Endothelial cell of umbilical vein (primary cell): ENCODE data around the gene UGT1A5. TPM values are rescaled to one million over a fixed set of nuclear protein-coding genes. Genes with fewer than 3 reads are reported as not detected.

Experiments used
- BruUV-seq: library from RNA; stranded (reverse); fragments of 400-500 nt; replicated peaks from 2 replicates; lab custom pipeline; 2021; lab: Mats Ljungman, UMichigan
- CTCF ChIA-PET: fragments of 300-600, 350-600 bp; sonication (Branson Sonifier 250); formaldehyde crosslinking; loops from one replicate; lab custom pipeline; 2021; ENCODE audit warnings: antibody characterized with exemption, inconsistent platforms; lab: Charles Lee
- POLR2A ChIA-PET: fragments of 300-600, 350-600 bp; sonication (Branson Sonifier 250); formaldehyde crosslinking; loops from one replicate; lab custom pipeline; 2021; ENCODE audit warnings: antibody characterized with exemption, inconsistent platforms; lab: Charles Lee
- DNase-seq: peaks from one replicate; pipeline ENCODE4 v3.0.0-alpha.2; 2011; ENCODE audit warnings: low read depth, low spot score
- FAIRE-seq: peaks from 2 replicates; lab custom pipeline; 2011; peaks lifted over from hg19 to GRCh38; lab: Jason Lieb, UNC
- H2AFZ ChIP-seq: 2 replicates; pipeline ENCODE4 v1.6.0; 2012; ENCODE audit warnings: low read depth, low read length, control low read depth, inconsistent platforms
- H3K27ac ChIP-seq: 2 replicates; pipeline ENCODE4 v1.5.1; 2011; ENCODE audit warnings: low read depth, mild to moderate bottlenecking, control low read depth, low read length, moderate library complexity; ENCODE audit not compliant: insufficient read depth
- H3K27me3 ChIP-seq, 2 experiments: 2 replicates each; pipeline versions ENCODE4 v1.6.0 to v1.6.1; 2011; ENCODE audit warnings: low read length in 2 of 2, mixed read lengths in 1 of 2; ENCODE audit not compliant: control insufficient read depth in 2 of 2, insufficient read depth in 2 of 2
- H3K36me3 ChIP-seq, 2 experiments: 2 replicates in 1 of 2; 3 replicates in 1 of 2; pipeline ENCODE4 v1.5.1; 2011; ENCODE audit warnings: low read length in 2 of 2, mild to moderate bottlenecking in 1 of 2, moderate library complexity in 1 of 2; ENCODE audit not compliant: control insufficient read depth in 2 of 2, insufficient read depth in 2 of 2; ENCODE audit errors: extremely low read depth in 1 of 2
- H3K4me1 ChIP-seq: 3 replicates; pipeline ENCODE4 v1.5.1; 2011; ENCODE audit warnings: mild to moderate bottlenecking, low read length; ENCODE audit not compliant: control insufficient read depth, insufficient read depth; ENCODE audit errors: extremely low read depth
- H3K4me2 ChIP-seq: 2 replicates; pipeline ENCODE4 v1.6.1; 2011; ENCODE audit warnings: low read length, control low read depth, mixed read lengths; ENCODE audit not compliant: insufficient read depth
- H3K4me3 ChIP-seq, 3 experiments: fragments of 200-600 bp in 1 of 3; sonication (generic), shearing (Covaris generic) in 1 of 3; replicated peaks in 1 of 3; 2 replicates each; pipeline ENCODE4 v1.5.1; 2011 to 2016; ENCODE audit warnings: control low read depth in 3 of 3, low read length in 3 of 3, mild to moderate bottlenecking in 2 of 3, inconsistent platforms in 1 of 3, low read depth in 1 of 3, moderate library complexity in 1 of 3; ENCODE audit not compliant: insufficient read depth in 1 of 3
- H3K79me2 ChIP-seq: 2 replicates; pipeline ENCODE4 v1.6.0; 2012; ENCODE audit warnings: low read length, inconsistent platforms; ENCODE audit not compliant: control insufficient read depth, insufficient read depth
- H3K9ac ChIP-seq: replicated peaks from 2 replicates; pipeline ENCODE3; 2011; ENCODE audit warnings: low read length, control low read depth; ENCODE audit not compliant: insufficient read depth; ENCODE audit errors: extremely low read depth
- H3K9me1 ChIP-seq: replicated peaks from 3 replicates; pipeline ENCODE4 v1.6.0; 2011; ENCODE audit warnings: mild to moderate bottlenecking, low read length; ENCODE audit not compliant: control insufficient read depth, insufficient read depth; ENCODE audit errors: extremely low read depth
- H3K9me3 ChIP-seq: replicated peaks from 2 replicates; pipeline ENCODE4 v1.5.1; 2012; ENCODE audit warnings: low read length, inconsistent platforms; ENCODE audit not compliant: control insufficient read depth, insufficient read depth
- H4K20me1 ChIP-seq: replicated peaks from 2 replicates; pipeline ENCODE3; 2011; ENCODE audit warnings: mild to moderate bottlenecking, low read length; ENCODE audit not compliant: control insufficient read depth, insufficient read depth; ENCODE audit errors: extremely low read depth
- EZH2 ChIP-seq: IDR thresholded peaks from 2 replicates; pipeline ENCODE4 v1.6.1; 2012; ENCODE audit warnings: borderline replicate concordance, low read depth, mild to moderate bottlenecking, moderate library complexity, low read length, inconsistent platforms; ENCODE audit not compliant: severe bottlenecking
- FOS ChIP-seq: IDR thresholded peaks from 2 replicates; pipeline ENCODE4 v1.6.1; 2011; ENCODE audit warnings: mild to moderate bottlenecking, low read length, moderate library complexity, borderline replicate concordance; ENCODE audit not compliant: insufficient read depth
- GATA2 ChIP-seq: IDR thresholded peaks from 2 replicates; pipeline ENCODE4 v1.7.0; 2011; ENCODE audit warnings: low read depth, mild to moderate bottlenecking, moderate library complexity, mixed read lengths, low read length; ENCODE audit not compliant: insufficient read length, insufficient read depth
- JUN ChIP-seq: IDR thresholded peaks from 2 replicates; pipeline ENCODE4 v1.6.1; 2011; ENCODE audit warnings: borderline replicate concordance, low read depth; ENCODE audit not compliant: insufficient read length, insufficient read depth
- MYC ChIP-seq: IDR thresholded peaks from one replicate; pipeline ENCODE4 v1.6.1; 2011; ENCODE audit warnings: mild to moderate bottlenecking, low read depth, low read length
- POLR2A ChIP-seq: IDR thresholded peaks from 2 replicates; pipeline ENCODE4 v1.6.1; 2012; ENCODE audit warnings: low read depth, mild to moderate bottlenecking, control low read depth, low read length
- POLR2AphosphoS5 ChIP-seq: IDR thresholded peaks from 2 replicates; pipeline ENCODE4 v1.6.1; 2012; ENCODE audit warnings: low read depth, mild to moderate bottlenecking, control low read depth, low read length, moderate library complexity; ENCODE audit not compliant: insufficient read depth
- dilution Hi-C: fragments of 300-500 bp; cut with MboI; formaldehyde crosslinking; loops from one replicate; pipeline ENCODE4 v1.15.0; 2019; ENCODE audit warnings: low sequenced_read_pairs; ENCODE audit not compliant: extremely low pct_ligation_motif_present
- intact Hi-C: fragments of 100-400 bp; cut with micrococcal nuclease; formaldehyde crosslinking; loops from one replicate; pipeline ENCODE4 v1.10.0; 2022
- polyA plus RNA-seq, 4 experiments: library from polyadenylated mRNA; depleted of rRNA in 3 of 4; stranded (reverse) in 3 of 4; unstranded in 1 of 4; fragments of >200 nt; gene quantifications; 2 replicates each; pipeline versions ENCODE4 v1.2.1 to v1.2.3, GENCODE V29; 2011 to 2012; ENCODE audit warnings: missing spikeins in 1 of 4
- total RNA-seq: library from RNA; stranded (reverse); gene quantifications from 2 replicates; pipeline ENCODE4 v1.2.3, GENCODE V29; 2021
- TF ChIP-seq, protein P1 (sequence below), 2 donors: IDR thresholded peaks; 1 replicate in 1 of 2; 2 replicates in 1 of 2; pipeline ENCODE4 v1.5.1; 2011; ENCODE audit warnings: low read length in 2 of 2, mild to moderate bottlenecking in 2 of 2, moderate library complexity in 2 of 2, control low read depth in 1 of 2, inconsistent platforms in 1 of 2, low read depth in 1 of 2; ENCODE audit not compliant: insufficient read depth in 1 of 2; ENCODE audit errors: extremely low read depth in 1 of 2
- TF ChIP-seq, protein P2 (sequence below): IDR thresholded peaks from 2 replicates; pipeline ENCODE4 v1.6.1; 2011; ENCODE audit not compliant: insufficient read depth, insufficient read length

The UGT1A5 gene
- total and polyA plus RNA-seq, 2 donors (not counting 3 experiments of a cell fraction or from before 2014, with no cell fraction given), result not detected

DNA sequence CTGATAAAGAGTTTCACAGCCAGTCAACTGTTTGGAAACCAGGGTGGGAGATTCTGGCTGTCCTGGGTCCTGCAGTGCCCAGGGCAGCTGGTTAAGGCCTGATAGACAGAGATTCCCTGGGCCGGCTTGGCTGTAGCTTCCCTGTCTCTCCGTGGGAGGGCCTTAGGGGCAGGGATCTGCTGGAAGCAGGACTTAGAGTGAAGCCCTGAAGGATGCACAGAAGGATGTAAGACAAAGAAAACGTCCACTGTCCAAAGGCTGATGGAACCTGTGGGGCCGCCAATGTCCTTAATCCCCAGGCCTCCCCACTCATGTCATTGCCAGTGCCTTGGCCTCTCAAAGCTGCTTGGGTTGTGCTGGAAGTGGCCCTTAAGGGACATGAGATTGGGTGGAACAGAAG, 98.4 kb downstream of the UGT1A5 start:
- no peak overlapping the region for H3K27ac ChIP-seq
- DNase-seq (no peak), FAIRE-seq (no peak)
- dilution Hi-C loops, result no loop called here
- no peak overlapping the region for H3K9ac ChIP-seq
- ChIA-PET POLR2A (no interaction called here), CTCF (no interaction called here)
- intact Hi-C loops, result no loop called here
- no peak for TF ChIP-seq FOS
- TF ChIP-seq, protein P1, sequence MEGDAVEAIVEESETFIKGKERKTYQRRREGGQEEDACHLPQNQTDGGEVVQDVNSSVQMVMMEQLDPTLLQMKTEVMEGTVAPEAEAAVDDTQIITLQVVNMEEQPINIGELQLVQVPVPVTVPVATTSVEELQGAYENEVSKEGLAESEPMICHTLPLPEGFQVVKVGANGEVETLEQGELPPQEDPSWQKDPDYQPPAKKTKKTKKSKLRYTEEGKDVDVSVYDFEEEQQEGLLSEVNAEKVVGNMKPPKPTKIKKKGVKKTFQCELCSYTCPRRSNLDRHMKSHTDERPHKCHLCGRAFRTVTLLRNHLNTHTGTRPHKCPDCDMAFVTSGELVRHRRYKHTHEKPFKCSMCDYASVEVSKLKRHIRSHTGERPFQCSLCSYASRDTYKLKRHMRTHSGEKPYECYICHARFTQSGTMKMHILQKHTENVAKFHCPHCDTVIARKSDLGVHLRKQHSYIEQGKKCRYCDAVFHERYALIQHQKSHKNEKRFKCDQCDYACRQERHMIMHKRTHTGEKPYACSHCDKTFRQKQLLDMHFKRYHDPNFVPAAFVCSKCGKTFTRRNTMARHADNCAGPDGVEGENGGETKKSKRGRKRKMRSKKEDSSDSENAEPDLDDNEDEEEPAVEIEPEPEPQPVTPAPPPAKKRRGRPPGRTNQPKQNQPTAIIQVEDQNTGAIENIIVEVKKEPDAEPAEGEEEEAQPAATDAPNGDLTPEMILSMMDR (IDR thresholded peaks at IDR 0.05; ENCODE audit: extremely low read depth in 1 of 2, insufficient read depth in 1 of 2, low read depth in 1 of 2, low read length in 2 of 2), result no peak
- no peak for TF ChIP-seq MYC
- TF ChIP-seq, protein P2, sequence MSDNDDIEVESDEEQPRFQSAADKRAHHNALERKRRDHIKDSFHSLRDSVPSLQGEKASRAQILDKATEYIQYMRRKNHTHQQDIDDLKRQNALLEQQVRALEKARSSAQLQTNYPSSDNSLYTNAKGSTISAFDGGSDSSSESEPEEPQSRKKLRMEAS, result no peak
- no peak for TF ChIP-seq EZH2
- no peak for TF ChIP-seq POLR2A
- TF ChIP-seq GATA2, result no peak
- TF ChIP-seq POLR2AphosphoS5, result no peak
- TF ChIP-seq JUN, result no peak
- BruUV-seq, result no TSS peak
- H3K27me3 ChIP-seq, result peaks cover 0 to 1% of the 10 kb centered on the region in 2 experiments
- no peaks in the 10 kb centered on the region for H3K9me1 ChIP-seq
- no peak overlapping the region for H3K4me2 ChIP-seq
- no peaks in the 10 kb centered on the region for H3K36me3 ChIP-seq
- no peak overlapping the region for H2AFZ ChIP-seq
- no peaks in the 10 kb centered on the region for H3K79me2 ChIP-seq
- H3K4me3 ChIP-seq, result no peak overlapping the region
- no peaks in the 10 kb centered on the region for H3K9me3 ChIP-seq
- H3K4me1 ChIP-seq, result no peaks in the 10 kb centered on the region
- no peaks in the 10 kb centered on the region for H4K20me1 ChIP-seq
